HepG2 (cell line): ENCODE data around the gene C14orf93. TPM values are rescaled to one million over a fixed set of nuclear protein-coding genes. Genes with fewer than 3 reads are reported as not detected.
A peak's percentile ranks its signal among the peaks of the same experiment; 100 is the strongest.

ENCODE experiments used
- CAMTA2 ChIP-seq: sonication (generic); formaldehyde crosslinking; IDR thresholded peaks from 2 replicates; pipeline ENCODE4 v1.4.0; 2020; ENCODE audit warnings: mild to moderate bottlenecking, missing genetic modification reagents, borderline replicate concordance
- FUBP1 ChIP-seq: sonication (generic); formaldehyde crosslinking; IDR thresholded peaks from 2 replicates; pipeline ENCODE4 v1.5.1; 2020; ENCODE audit warnings: missing genetic modification reagents, mild to moderate bottlenecking, borderline replicate concordance
- KLF12 ChIP-seq: sonication (generic); formaldehyde crosslinking; IDR thresholded peaks from 2 replicates; pipeline ENCODE4 v1.4.0; 2020; ENCODE audit warnings: missing genetic modification reagents, borderline replicate concordance
- MIXL1 ChIP-seq: IDR thresholded peaks from 2 replicates; pipeline ENCODE4 v1.6.1; 2016
- MTERF4 ChIP-seq: sonication (generic); formaldehyde crosslinking; IDR thresholded peaks from 2 replicates; pipeline ENCODE4 v1.8.0; 2023; ENCODE audit warnings: mild to moderate bottlenecking, missing genetic modification reagents
- TEAD3 ChIP-seq: optimal IDR thresholded peaks from 2 replicates; pipeline ENCODE3; 2016; ENCODE audit warnings: borderline replicate concordance
- ZNF142 ChIP-seq: sonication (generic); formaldehyde crosslinking; IDR thresholded peaks from 2 replicates; pipeline ENCODE4 v1.4.0; 2020; ENCODE audit warnings: missing genetic modification reagents
- ZNF207 ChIP-seq: fragments of 450-650 bp; IDR thresholded peaks from 2 replicates; pipeline ENCODE4 v1.6.1; 2016; ENCODE audit warnings: antibody characterized with exemption, borderline replicate concordance
- ZNF34 ChIP-seq: sonication (generic); formaldehyde crosslinking; IDR thresholded peaks from 2 replicates; pipeline ENCODE4 v1.4.0; 2020; ENCODE audit warnings: mild to moderate bottlenecking, missing genetic modification reagents, borderline replicate concordance
- polyA plus RNA-seq, 8 experiments: library from polyadenylated mRNA; depleted of rRNA in 3 of 8; stranded (reverse) in 7 of 8; unstranded in 1 of 8; fragments of >200 nt; fragmentation: Illumina TruSeq in 4 of 8; extraction: Trizol in 4 of 8; gene quantifications; 2 replicates each; pipeline versions ENCODE4 v1.2.1 to v1.2.3, GENCODE V29; 2011 to 2016; ENCODE audit warnings: low read depth in 4 of 8, missing spikeins in 1 of 8, mixed read lengths in 1 of 8; ENCODE audit not compliant: insufficient read depth in 1 of 8
- total RNA-seq, 5 experiments: library from RNA; depleted of rRNA; stranded (reverse); fragments of >200 nt; fragmentation: Illumina TruSeq; extraction: Trizol; gene quantifications; 2 replicates each; pipeline ENCODE4 v1.2.3, GENCODE V29; 2016; ENCODE audit warnings: low read depth in 1 of 5
- TF ChIP-seq, protein P1 (sequence below): sonication (generic); formaldehyde crosslinking; IDR thresholded peaks from 2 replicates; pipeline ENCODE4 v1.5.1; 2020; ENCODE audit warnings: mild to moderate bottlenecking, moderate library complexity, missing genetic modification reagents
- TF ChIP-seq, protein P2 (sequence below), 2 experiments: sonication (generic) in 1 of 2; formaldehyde crosslinking in 1 of 2; IDR thresholded peaks; 2 replicates each; pipeline versions ENCODE4 v1.4.0 to v1.6.1; 2016 to 2020; ENCODE audit warnings: borderline replicate concordance in 1 of 2, low read depth in 1 of 2, mild to moderate bottlenecking in 1 of 2, missing genetic modification reagents in 1 of 2

The C14orf93 gene
- total and polyA plus RNA-seq, 2 of the 13 experiments (the other 11 are each of a cell fraction or from before 2014, with no cell fraction given): 11.4 to 22.5 TPM

GRCh38 chr14:23057757-23058653 is 48.1 kb upstream of the C14orf93 start (continued):
- peak; percentile 98 for TF ChIP-seq CAMTA2 (CRISPR knock-in tag)
- peak; percentile 94 for TF ChIP-seq ZNF34 (CRISPR knock-in tag)
- peak; percentile 98 for TF ChIP-seq ZNF142 (CRISPR knock-in tag)
- TF ChIP-seq MTERF4 (CRISPR knock-in tag): peak; percentile 82
- TF ChIP-seq TEAD3 (CRISPR knock-in tag): peak; percentile 78
- no peak; the same call in 1 of the 2 replicates for TF ChIP-seq FUBP1 (CRISPR knock-in tag)
- TF ChIP-seq, protein P1, sequence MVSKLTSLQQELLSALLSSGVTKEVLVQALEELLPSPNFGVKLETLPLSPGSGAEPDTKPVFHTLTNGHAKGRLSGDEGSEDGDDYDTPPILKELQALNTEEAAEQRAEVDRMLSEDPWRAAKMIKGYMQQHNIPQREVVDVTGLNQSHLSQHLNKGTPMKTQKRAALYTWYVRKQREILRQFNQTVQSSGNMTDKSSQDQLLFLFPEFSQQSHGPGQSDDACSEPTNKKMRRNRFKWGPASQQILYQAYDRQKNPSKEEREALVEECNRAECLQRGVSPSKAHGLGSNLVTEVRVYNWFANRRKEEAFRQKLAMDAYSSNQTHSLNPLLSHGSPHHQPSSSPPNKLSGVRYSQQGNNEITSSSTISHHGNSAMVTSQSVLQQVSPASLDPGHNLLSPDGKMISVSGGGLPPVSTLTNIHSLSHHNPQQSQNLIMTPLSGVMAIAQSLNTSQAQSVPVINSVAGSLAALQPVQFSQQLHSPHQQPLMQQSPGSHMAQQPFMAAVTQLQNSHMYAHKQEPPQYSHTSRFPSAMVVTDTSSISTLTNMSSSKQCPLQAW (CRISPR knock-in tag): peak; percentile 94
- TF ChIP-seq MIXL1 (CRISPR knock-in tag): peak; percentile 76
- TF ChIP-seq KLF12 (CRISPR knock-in tag): peak; percentile 93
- no peak for TF ChIP-seq ZNF207
- TF ChIP-seq, protein P2, sequence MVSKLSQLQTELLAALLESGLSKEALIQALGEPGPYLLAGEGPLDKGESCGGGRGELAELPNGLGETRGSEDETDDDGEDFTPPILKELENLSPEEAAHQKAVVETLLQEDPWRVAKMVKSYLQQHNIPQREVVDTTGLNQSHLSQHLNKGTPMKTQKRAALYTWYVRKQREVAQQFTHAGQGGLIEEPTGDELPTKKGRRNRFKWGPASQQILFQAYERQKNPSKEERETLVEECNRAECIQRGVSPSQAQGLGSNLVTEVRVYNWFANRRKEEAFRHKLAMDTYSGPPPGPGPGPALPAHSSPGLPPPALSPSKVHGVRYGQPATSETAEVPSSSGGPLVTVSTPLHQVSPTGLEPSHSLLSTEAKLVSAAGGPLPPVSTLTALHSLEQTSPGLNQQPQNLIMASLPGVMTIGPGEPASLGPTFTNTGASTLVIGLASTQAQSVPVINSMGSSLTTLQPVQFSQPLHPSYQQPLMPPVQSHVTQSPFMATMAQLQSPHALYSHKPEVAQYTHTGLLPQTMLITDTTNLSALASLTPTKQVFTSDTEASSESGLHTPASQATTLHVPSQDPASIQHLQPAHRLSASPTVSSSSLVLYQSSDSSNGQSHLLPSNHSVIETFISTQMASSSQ (IDR thresholded peaks at IDR 0.05; ENCODE audit: low read depth): no peak
- TF ChIP-seq, protein P2 (CRISPR knock-in tag; IDR thresholded peaks at IDR 0.05; ENCODE audit: borderline replicate concordance): peak; percentile 83; the same call in 1 of the 2 replicates
